H1 (cell line): ENCODE measurements around the gene KRCC1. TPM values are rescaled to one million over a fixed set of nuclear protein-coding genes. Genes with fewer than 3 reads are reported as not detected.

ENCODE experiments used
- CTCF ChIA-PET: fragments of 300-600 bp; sonication (Branson Sonifier 250); formaldehyde crosslinking; loops from one replicate; lab custom pipeline; 2021; ENCODE audit not compliant: partially characterized antibody; lab: Charles Lee
- POLR2A ChIA-PET: fragments of 300-600 bp; sonication (Branson Sonifier 250); formaldehyde crosslinking; loops from one replicate; lab custom pipeline; 2021; ENCODE audit warnings: inconsistent platforms; ENCODE audit not compliant: partially characterized antibody; lab: Charles Lee
- DNase-seq, 2 experiments: peaks; one replicate each; pipeline versions ENCODE4 v3.0.0 to v3.0.0-alpha.2; 2010 to 2022; ENCODE audit warnings: low spot score in 2 of 2, low read depth in 1 of 2, mixed read lengths in 1 of 2
- FAIRE-seq: peaks from 2 replicates; lab custom pipeline; 2011; peaks lifted over from hg19 to GRCh38; lab: Jason Lieb, UNC
- H2AFZ ChIP-seq: 2 replicates; pipeline ENCODE4 v1.8.1; 2012; ENCODE audit warnings: low read length, inconsistent platforms
- H2AK5ac ChIP-seq: 2 replicates; pipeline ENCODE4 v1.6.1; 2013; ENCODE audit warnings: low read depth, low read length
- H2BK120ac ChIP-seq: replicated peaks from 2 replicates; pipeline ENCODE3; 2013; ENCODE audit warnings: low read depth, low read length, inconsistent platforms
- H2BK12ac ChIP-seq: 2 replicates; pipeline ENCODE4 v1.6.1; 2013; ENCODE audit warnings: low read depth, low read length
- H2BK15ac ChIP-seq: 2 replicates; pipeline ENCODE4 v1.6.1; 2013; ENCODE audit warnings: low read length
- H2BK20ac ChIP-seq: 2 replicates; pipeline ENCODE4 v1.6.1; 2013; ENCODE audit warnings: low read length
- H2BK5ac ChIP-seq: 2 replicates; pipeline ENCODE4 v1.6.1; 2013; ENCODE audit warnings: low read depth, low read length
- H3K14ac ChIP-seq: 2 replicates; pipeline ENCODE4 v1.6.1; 2013; ENCODE audit warnings: inconsistent platforms; ENCODE audit not compliant: insufficient read length
- H3K18ac ChIP-seq: 2 replicates; pipeline ENCODE4 v1.6.1; 2013; ENCODE audit warnings: low read length; ENCODE audit errors: extremely low read depth
- H3K23ac ChIP-seq: 2 replicates; pipeline ENCODE4 v1.6.1; 2013; ENCODE audit warnings: inconsistent platforms; ENCODE audit not compliant: insufficient read length
- H3K23me2 ChIP-seq: 2 replicates; pipeline ENCODE4 v1.6.1; 2013; ENCODE audit warnings: low read depth, low read length
- H3K27ac ChIP-seq: 2 replicates; pipeline ENCODE4 v1.6.1; 2011; ENCODE audit warnings: low read depth, low read length, inconsistent platforms
- H3K27me3 ChIP-seq, 4 experiments: replicated peaks in 1 of 4; 1 replicate in 1 of 4; 2 replicates in 3 of 4; pipeline versions ENCODE4 v1.6.1 to v1.8.1; 2011 to 2013; ENCODE audit warnings: low read length in 3 of 4, mild to moderate bottlenecking in 3 of 4, inconsistent platforms in 2 of 4, mixed read lengths in 2 of 4, moderate library complexity in 1 of 4; ENCODE audit not compliant: control insufficient read depth in 3 of 4, insufficient read depth in 3 of 4; ENCODE audit errors: extremely low read depth in 1 of 4
- H3K36me3 ChIP-seq, 4 experiments: 2 replicates each; pipeline versions ENCODE4 v1.6.1 to v1.8.1; 2011 to 2013; ENCODE audit warnings: mild to moderate bottlenecking in 4 of 4, low read length in 3 of 4, moderate library complexity in 2 of 4, control low read depth in 1 of 4, inconsistent platforms in 1 of 4; ENCODE audit not compliant: insufficient read depth in 4 of 4, control insufficient read depth in 2 of 4
- H3K4ac ChIP-seq: replicated peaks from 2 replicates; pipeline ENCODE3; 2013; ENCODE audit warnings: low read length, low read depth, mixed read lengths, inconsistent platforms; ENCODE audit not compliant: insufficient read length
- H3K4me1 ChIP-seq, 4 experiments: replicated peaks in 1 of 4; 1 replicate in 1 of 4; 2 replicates in 3 of 4; pipeline versions ENCODE4 v1.6.1 to v1.8.1; 2011 to 2013; ENCODE audit warnings: low read length in 3 of 4, inconsistent platforms in 2 of 4, mixed read lengths in 1 of 4; ENCODE audit not compliant: insufficient read depth in 4 of 4, control insufficient read depth in 3 of 4
- H3K4me2 ChIP-seq, 2 experiments: 2 replicates each; pipeline versions ENCODE4 v1.6.1 to v1.8.1; 2011 to 2013; ENCODE audit warnings: low read depth in 2 of 2, low read length in 2 of 2, control low read depth in 1 of 2, inconsistent platforms in 1 of 2, mild to moderate bottlenecking in 1 of 2; ENCODE audit not compliant: insufficient read depth in 1 of 2
- H3K4me3 ChIP-seq, 4 experiments: fragments of 200-600, 300-600 bp in 1 of 4; sonication (generic), shearing (Covaris generic), sonication (Bioruptor Twin) in 1 of 4; 2 replicates each; pipeline versions ENCODE4 v1.5.1 to v1.8.1; 2011 to 2016; ENCODE audit warnings: low read length in 4 of 4, low read depth in 3 of 4, control low read depth in 2 of 4, inconsistent platforms in 2 of 4, mild to moderate bottlenecking in 2 of 4, mixed read lengths in 1 of 4, moderate library complexity in 1 of 4; ENCODE audit not compliant: insufficient read depth in 2 of 4; ENCODE audit errors: extremely low read depth in 1 of 4
- H3K56ac ChIP-seq: replicated peaks from 2 replicates; pipeline ENCODE3; 2013; ENCODE audit warnings: low read depth, mild to moderate bottlenecking, mixed read lengths, low read length, inconsistent platforms; ENCODE audit not compliant: insufficient read length
- H3K79me1 ChIP-seq: 2 replicates; pipeline ENCODE4 v1.6.1; 2013; ENCODE audit warnings: low read depth, low read length, control low read depth
- H3K79me2 ChIP-seq, 2 experiments: 2 replicates each; pipeline versions ENCODE4 v1.6.1 to v1.8.1; 2012 to 2013; ENCODE audit warnings: low read length in 2 of 2, mild to moderate bottlenecking in 2 of 2, inconsistent platforms in 1 of 2; ENCODE audit not compliant: insufficient read depth in 2 of 2, control insufficient read depth in 1 of 2
- H3K9ac ChIP-seq, 4 experiments: replicated peaks in 1 of 4; 1 replicate in 1 of 4; 2 replicates in 3 of 4; pipeline versions ENCODE4 v1.6.1 to v1.8.1; 2011 to 2013; ENCODE audit warnings: low read depth in 3 of 4, low read length in 3 of 4, control low read depth in 2 of 4, mild to moderate bottlenecking in 2 of 4, moderate library complexity in 2 of 4, inconsistent platforms in 1 of 4; ENCODE audit errors: extremely low read depth in 1 of 4
- H3K9me3 ChIP-seq, 2 experiments: 2 replicates each; pipeline versions ENCODE4 v1.6.1 to v1.8.1; 2012 to 2013; ENCODE audit warnings: mild to moderate bottlenecking in 2 of 2, moderate library complexity in 2 of 2, control low read depth in 1 of 2, inconsistent platforms in 1 of 2, low read depth in 1 of 2, low read length in 1 of 2, mixed read lengths in 1 of 2; ENCODE audit not compliant: insufficient read depth in 2 of 2
- H4K20me1 ChIP-seq, 2 experiments: replicated peaks in 1 of 2; 2 replicates each; pipeline versions ENCODE3 to v1.8.1; 2011 to 2013; ENCODE audit warnings: inconsistent platforms in 2 of 2, low read length in 2 of 2, mild to moderate bottlenecking in 1 of 2; ENCODE audit not compliant: insufficient read depth in 2 of 2, control insufficient read depth in 1 of 2
- H4K5ac ChIP-seq: 2 replicates; pipeline ENCODE4 v1.6.1; 2013; ENCODE audit warnings: low read length, low read depth, mixed read lengths, inconsistent platforms; ENCODE audit not compliant: insufficient read length
- H4K8ac ChIP-seq: 2 replicates; pipeline ENCODE4 v1.8.0; 2013; ENCODE audit warnings: mild to moderate bottlenecking, moderate library complexity, low read length, inconsistent platforms; ENCODE audit not compliant: insufficient read depth; ENCODE audit errors: extremely low read depth
- H4K91ac ChIP-seq: replicated peaks from 2 replicates; pipeline ENCODE3; 2013; ENCODE audit warnings: low read length, mixed read lengths, inconsistent platforms; ENCODE audit not compliant: insufficient read length
- CBX5 ChIP-seq: fragments of 300-800, 300-1000 bp; sonication (generic); IDR thresholded peaks from 2 replicates; pipeline ENCODE4 v1.7.1; 2016; ENCODE audit warnings: antibody characterized with exemption, low read length, low read depth
- CEBPB ChIP-seq: IDR thresholded peaks from 2 replicates; pipeline ENCODE4 v1.6.1; 2012; ENCODE audit warnings: low read depth, low read length
- HDAC2 ChIP-seq, 2 experiments: fragments of 300-600 bp in 1 of 2; sonication (generic) in 1 of 2; IDR thresholded peaks; 2 replicates each; pipeline ENCODE4 v1.6.1; 2011 to 2012; ENCODE audit warnings: low read depth in 2 of 2, low read length in 2 of 2, mild to moderate bottlenecking in 2 of 2, moderate library complexity in 2 of 2, borderline replicate concordance in 1 of 2, inconsistent platforms in 1 of 2
- JUND ChIP-seq: IDR thresholded peaks from 2 replicates; pipeline ENCODE4 v1.6.1; 2011; ENCODE audit warnings: mild to moderate bottlenecking, improper control_type of control experiment, low read length
- KDM5A ChIP-seq: fragments of 200-600 bp; IDR thresholded peaks from 2 replicates; pipeline ENCODE4 v1.7.1; 2012; ENCODE audit warnings: mild to moderate bottlenecking, low read length, inconsistent platforms, mixed read lengths
- PHF8 ChIP-seq: fragments of 200-600 bp; sonication (generic); conservative IDR thresholded peaks from 2 replicates; pipeline ENCODE4 v1.7.1; 2012; ENCODE audit warnings: low read depth, mild to moderate bottlenecking, inconsistent platforms, low read length, moderate library complexity
- RAD21 ChIP-seq, 2 experiments: IDR thresholded peaks in 1 of 2; conservative IDR thresholded peaks in 1 of 2; 2 replicates each; pipeline ENCODE4 v1.6.1; 2011; ENCODE audit warnings: low read depth in 2 of 2, low read length in 2 of 2, improper control_type of control experiment in 1 of 2, inconsistent platforms in 1 of 2, mild to moderate bottlenecking in 1 of 2, moderate library complexity in 1 of 2
- SP1 ChIP-seq: IDR thresholded peaks from 2 replicates; pipeline ENCODE4 v1.6.1; 2011; ENCODE audit warnings: low read depth, low read length
- SRF ChIP-seq: IDR thresholded peaks from 2 replicates; pipeline ENCODE4 v1.6.1; 2011; ENCODE audit warnings: mild to moderate bottlenecking, low read depth, low read length, moderate library complexity
- TAF1 ChIP-seq: IDR thresholded peaks from 2 replicates; pipeline ENCODE4 v1.6.1; 2011; ENCODE audit warnings: mild to moderate bottlenecking, low read depth, low read length
- YY1 ChIP-seq: IDR thresholded peaks from 2 replicates; pipeline ENCODE4 v1.6.1; 2011; ENCODE audit warnings: low read depth, mild to moderate bottlenecking, low read length
- ZNF274 ChIP-seq: IDR thresholded peaks from 2 replicates; pipeline ENCODE4 v1.7.0; 2012; ENCODE audit warnings: low read length, borderline replicate concordance; ENCODE audit errors: extremely low read depth
- WGBS, 2 experiments: shearing (Covaris generic) in 1 of 2; methylation state at CpG; one replicate each; pipeline versions ENCODE4 v1.1.6 to v1.1.7; 2013 to 2015; ENCODE audit warnings: low lambda C conversion rate in 2 of 2, mixed read lengths in 2 of 2, inconsistent platforms in 1 of 2, low coverage in 1 of 2, missing lambda C conversion rate in 1 of 2; ENCODE audit not compliant: insufficient replicate concordance in 2 of 2, insufficient coverage in 1 of 2, insufficient read length in 1 of 2; ENCODE audit errors: extremely low coverage in 1 of 2, missing lambda C conversion rate in 1 of 2; 5-methylcytosine and 5-hydroxymethylcytosine counted together
- polyA plus RNA-seq, 7 experiments: library from polyadenylated mRNA; depleted of rRNA in 3 of 7; stranded (reverse) in 5 of 7; unstranded in 2 of 7; fragments of >200 nt in 5 of 7; fragments of 200-250 nt in 2 of 7; gene quantifications; 1 replicate in 5 of 7; 2 replicates in 1 of 7; 4 replicates in 1 of 7; pipeline versions ENCODE4 v1.2.1 to v1.2.3, GENCODE V29; 2011 to 2013; ENCODE audit warnings: missing spikeins in 2 of 7, mixed read lengths in 2 of 7
- total RNA-seq: library from RNA; stranded (reverse); fragmentation: NEBNext Ultra II Directional; extraction: Animal tissue kit (Norgen Biotek cat#: 25700); gene quantifications from 2 replicates; pipeline ENCODE4 v1.2.1, GENCODE V29; 2021

KRCC1 gene
- total and polyA plus RNA-seq, 2 of the 8 experiments (the other 6 are each of a cell fraction or from before 2014, with no cell fraction given) = 5.1 to 8.5 TPM

- H3K36me3 ChIP-seq = no peaks in the 10 kb centered on the region
- no peak overlapping the region for H2AK5ac ChIP-seq
- no peak overlapping the region for H3K4ac ChIP-seq
- no peak overlapping the region for H2BK5ac ChIP-seq
- H3K14ac ChIP-seq = no peak overlapping the region
- H3K9ac ChIP-seq = no peak overlapping the region
- no peak overlapping the region for H4K5ac ChIP-seq
- peaks cover 0 to 4% of the 10 kb centered on the region in 2 experiments; a peak in 1 of 4 replicates for H3K9me3 ChIP-seq
- H2BK120ac ChIP-seq = no peak overlapping the region
- H3K4me2 ChIP-seq = no peak overlapping the region
- ChIA-PET POLR2A (no interaction called here), CTCF (interaction anchor here (1.2 to 5.7 kb wide), 3 partner anchors 17 to 96 kb away, joined by 3 to 50 read pairs (median 3); no protein-coding TSS in a partner anchor)
- H3K23me2 ChIP-seq = no peaks in the 10 kb centered on the region
- H3K79me2 ChIP-seq = no peaks in the 10 kb centered on the region
- no peak overlapping the region for H3K23ac ChIP-seq
- H2BK12ac ChIP-seq = no peak overlapping the region
- H3K27me3 ChIP-seq = no peaks in the 10 kb centered on the region
- H4K91ac ChIP-seq = no peak overlapping the region
- no peak overlapping the region for H3K56ac ChIP-seq
- no peak overlapping the region for H3K4me3 ChIP-seq
- H4K20me1 ChIP-seq = no peaks in the 10 kb centered on the region
- 93% methylated on average over 8 of the region's 8 CpGs; no CpG with 5 or more reads in 1 of the 2 experiments for WGBS, 2 experiments
- H3K4me1 ChIP-seq = peaks cover 0 to 2% (median under 1%) of the 10 kb centered on the region in 4 experiments; a peak in 1 of 7 replicates
- TF ChIP-seq YY1 (no peak), RAD21 (IDR thresholded peaks at IDR 0.05 in 1 of 2, conservative IDR thresholded peaks at IDR 0.05 in 1 of 2; ENCODE audit: low read depth in 2 of 2, low read length in 2 of 2) (no peak), TAF1 (no peak), KDM5A (no peak), CEBPB (no peak), PHF8 (no peak), ZNF274 (no peak), SRF (no peak), HDAC2 (IDR thresholded peaks at IDR 0.05; ENCODE audit: borderline replicate concordance in 1 of 2, low read depth in 2 of 2, low read length in 2 of 2) (no peak), JUND (no peak), SP1 (no peak), CBX5 (no peak)
- no peak overlapping the region for H3K27ac ChIP-seq
- FAIRE-seq (no peak), DNase-seq (no peak)
- H3K18ac ChIP-seq = no peak overlapping the region
- H2AFZ ChIP-seq = no peak overlapping the region
- no peaks in the 10 kb centered on the region for H3K79me1 ChIP-seq
- H4K8ac ChIP-seq = no peak overlapping the region
- H2BK20ac ChIP-seq = no peak overlapping the region
- H2BK15ac ChIP-seq = no peak overlapping the region
These were observed 21.5 kb upstream of the KRCC1 start for GRCh38 chr2:88077080-88077479.
